Stimulated activated CD4-positive, alpha-beta T cell treated with anti-CD3 and anti-CD28 coated beads, Interleukin-15, amount 100 ng/mL, for 24 hours (primary cell): ENCODE measurements around the gene TEX50.
"Not testable (repeated sequence)": the region's sequence is repeated elsewhere in the genome, so short reads cannot be mapped to it uniquely, and the experiment has no call there.

Source experiments
- DNase-seq: peaks from one replicate; pipeline ENCODE4 v3.0.0-alpha.2; 2020

TEX50 gene, protein sequence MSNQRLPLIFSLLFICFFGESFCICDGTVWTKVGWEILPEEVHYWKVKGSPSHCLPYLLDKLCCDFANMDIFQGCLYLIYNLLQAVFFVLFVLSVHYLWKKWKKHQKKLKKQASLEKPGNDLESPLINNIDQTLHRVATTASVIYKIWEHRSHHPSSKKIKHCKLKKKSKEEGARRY

DNA sequence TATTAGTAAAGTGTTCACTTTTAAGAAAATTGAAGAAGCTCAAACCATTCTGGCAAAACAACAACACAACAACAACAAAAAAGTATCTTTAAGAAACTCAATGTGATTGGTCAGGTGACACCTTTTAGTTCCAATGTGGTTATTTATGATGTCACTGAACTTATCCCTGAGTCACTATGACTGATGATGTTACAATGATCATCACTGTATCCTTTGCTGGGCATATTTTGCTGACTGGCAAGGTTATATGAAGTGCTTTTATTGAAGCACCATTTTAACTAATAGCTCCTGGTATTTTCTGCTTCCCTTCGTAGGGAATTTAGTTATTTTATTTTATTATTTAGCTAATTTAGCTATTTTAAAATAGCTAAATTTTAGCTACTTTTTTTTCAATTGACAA lies at the start of gene TEX50:
TSS of gene TEX50 (plus strand) at position 223 of the 400 bp plus-strand sequence. CDS start 184 bp downstream, outside the sequence.
- no peak for DNase-seq

DNA sequence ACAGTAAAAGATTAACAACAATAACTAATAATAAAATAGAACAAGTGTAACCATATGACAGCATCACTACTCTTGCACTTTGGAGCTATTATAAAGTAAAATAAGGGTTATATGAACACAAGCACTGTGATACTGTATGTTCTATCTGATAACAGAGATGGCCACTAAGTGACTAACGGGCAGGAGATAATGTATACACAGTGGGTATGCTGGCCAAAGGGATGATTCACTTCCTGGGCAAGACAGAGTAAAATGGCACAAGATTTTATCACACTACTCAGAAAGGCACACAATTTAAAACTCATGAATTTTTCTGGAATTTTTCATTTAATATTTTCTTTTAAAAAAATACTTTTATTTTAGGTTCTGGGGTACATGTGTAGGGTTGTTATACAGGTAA lies 44.6 kb upstream of the TEX50 start:
- no peak for DNase-seq

DNA sequence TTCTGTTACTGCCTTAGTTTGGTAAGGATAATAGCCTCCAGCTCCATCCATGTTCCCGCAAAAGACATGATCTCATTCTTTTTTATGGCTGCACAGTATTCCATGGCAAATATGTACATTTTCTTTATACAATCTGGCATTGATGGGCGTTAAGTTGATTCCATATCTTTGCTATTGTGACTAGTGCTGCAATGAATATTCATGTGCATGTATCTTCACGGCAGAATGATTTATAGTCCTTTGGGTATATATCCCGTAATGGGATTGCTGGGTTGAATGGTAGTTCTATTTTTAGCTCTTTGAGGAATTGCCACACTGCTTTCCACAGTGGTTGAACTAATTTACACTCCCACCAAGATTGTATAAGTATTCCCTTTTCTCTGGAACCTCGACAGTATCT lies 44.0 kb upstream of the TEX50 start:
- not testable (repeated sequence) for DNase-seq

DNA sequence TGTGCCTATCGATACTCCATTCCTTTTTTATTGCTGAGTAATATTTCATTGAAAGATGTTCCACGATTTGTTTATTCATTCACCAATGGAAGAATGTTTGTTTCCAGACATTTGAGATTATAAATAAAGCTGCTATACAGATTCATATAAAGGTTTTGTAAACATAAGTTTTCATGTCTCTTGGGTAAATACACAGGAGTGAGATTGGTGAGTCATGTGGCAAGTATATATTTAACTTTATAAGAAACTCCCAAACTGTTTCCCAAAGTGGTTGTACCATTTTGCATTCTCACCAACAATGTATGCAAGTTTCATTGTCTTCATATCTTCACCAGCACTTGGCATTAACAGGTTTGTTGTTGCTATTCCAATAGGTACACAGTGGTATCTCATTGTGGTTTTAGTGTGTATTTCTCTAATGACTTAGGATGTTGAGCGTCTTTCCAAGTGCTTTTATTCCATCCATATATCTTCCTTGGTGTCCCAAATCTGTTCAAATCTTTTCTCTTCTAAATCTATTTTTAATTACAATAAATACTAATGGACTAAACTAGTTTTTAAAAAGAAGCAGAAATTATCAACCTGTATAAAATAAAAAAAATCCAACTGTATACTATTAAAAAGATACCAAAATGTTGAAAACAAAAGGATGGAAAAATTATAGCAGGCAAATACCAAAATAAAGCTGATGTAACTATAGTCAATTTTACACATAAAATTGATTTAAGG lies 38.9 kb upstream of the TEX50 start:
- no peak for DNase-seq

DNA sequence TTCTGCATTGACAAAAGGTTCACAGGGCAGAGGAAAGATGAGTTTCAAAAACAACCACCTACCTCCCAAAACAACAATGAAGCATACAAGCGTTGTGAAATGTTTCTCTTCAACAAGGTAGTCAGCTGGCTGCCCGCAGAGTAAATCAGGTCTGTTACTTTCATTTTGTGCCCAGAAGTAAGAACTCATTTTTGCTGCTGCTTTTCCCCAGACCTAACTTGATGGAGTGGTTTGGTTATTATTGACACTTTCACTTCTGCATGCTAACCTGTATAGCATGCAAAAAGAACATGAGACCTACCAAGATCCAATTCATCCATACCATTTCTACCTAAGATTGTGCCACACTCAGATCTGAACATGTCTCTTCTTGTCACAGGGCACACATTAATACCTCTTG lies 33.5 kb upstream of the TEX50 start:
- DNase-seq = no peak

DNA sequence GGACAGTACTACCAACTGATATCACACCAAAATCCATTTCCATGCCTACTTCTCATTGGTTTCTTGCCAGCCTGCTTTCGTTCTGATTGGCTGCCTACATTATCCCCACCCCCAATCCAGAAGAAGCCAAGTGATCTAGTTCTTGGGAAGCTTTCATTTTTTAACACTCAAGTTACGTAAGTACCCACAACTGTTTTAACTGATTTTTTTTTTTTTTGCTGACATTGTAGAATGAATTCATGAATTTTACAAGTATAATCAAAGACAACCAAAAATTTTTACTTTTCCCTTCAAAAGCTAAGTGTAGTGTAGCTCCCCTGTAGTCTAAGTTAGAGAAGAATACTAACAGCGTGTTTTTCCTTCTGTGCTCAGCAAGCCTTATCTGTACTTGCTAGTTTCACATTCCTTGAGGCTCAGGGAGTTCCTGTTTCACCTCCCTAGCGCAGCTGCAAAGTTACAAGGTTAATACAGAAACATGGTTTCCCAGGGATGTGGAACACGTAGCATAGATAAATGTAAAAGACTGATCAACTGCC lies 32.0 kb upstream of the TEX50 start, which contains the start of gene SLC9C2:
TSS of gene SLC9C2 (minus strand) at position 17 of the 536 bp plus-strand sequence. CDS start 1,296 bp downstream, outside the sequence.
- no peak for DNase-seq

DNA sequence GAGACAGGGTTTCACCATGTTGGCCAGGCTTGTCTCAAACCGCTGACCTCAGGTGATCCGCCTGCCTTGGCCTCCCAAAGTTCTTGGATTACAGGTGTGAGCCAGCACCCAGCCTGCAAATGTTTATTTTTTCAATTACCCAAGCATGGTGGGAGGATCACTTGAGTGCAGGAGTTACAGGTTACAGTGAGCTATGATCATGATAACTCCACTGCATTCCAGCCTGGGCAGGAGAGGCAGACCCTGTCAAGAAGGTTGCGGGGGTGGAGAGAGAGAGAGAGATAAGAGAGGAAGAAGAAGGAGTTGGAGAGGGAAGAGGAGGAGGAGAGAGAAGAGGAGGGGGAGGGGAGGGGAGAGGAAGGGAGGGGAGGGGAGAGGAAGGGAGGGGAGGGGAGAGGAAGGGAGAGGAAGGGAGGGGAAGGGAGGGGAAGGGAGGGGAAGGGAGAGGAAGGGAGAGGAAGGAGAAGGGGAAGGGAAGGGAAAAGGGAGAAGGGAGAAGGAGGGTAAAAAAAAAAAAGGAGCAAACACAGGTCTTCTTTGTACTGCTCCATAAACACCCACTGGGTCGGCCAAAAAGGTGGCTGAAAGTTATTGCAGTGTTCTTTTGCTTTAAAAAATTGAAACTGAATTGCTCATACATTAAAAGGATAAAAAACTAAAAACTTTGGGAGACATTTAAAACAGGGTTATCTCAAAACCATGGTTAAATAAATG lies 26.5 kb upstream of the TEX50 start:
- no peak for DNase-seq

DNA sequence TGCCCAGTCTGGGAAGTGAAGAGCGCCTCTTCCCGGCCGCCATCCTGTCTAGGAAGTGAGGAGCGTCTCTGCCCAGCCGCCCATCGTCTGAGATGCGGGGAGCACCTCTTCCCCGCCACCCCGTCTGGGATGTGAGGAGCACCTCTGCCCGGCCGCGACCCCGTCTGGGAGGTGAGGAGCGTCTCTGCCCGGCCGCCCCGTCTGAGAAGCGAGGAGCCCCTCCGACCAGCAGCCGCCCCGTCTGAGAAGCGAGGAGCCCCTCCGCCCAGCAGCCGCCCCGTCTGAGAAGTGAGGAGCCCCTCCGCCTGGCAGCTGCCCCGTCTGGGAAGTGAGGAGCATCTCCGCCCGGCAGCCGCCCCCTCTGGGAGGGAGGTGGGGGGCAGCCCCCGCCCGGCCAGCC lies 22.1 kb upstream of the TEX50 start:
- DNase-seq = not testable (repeated sequence)

DNA sequence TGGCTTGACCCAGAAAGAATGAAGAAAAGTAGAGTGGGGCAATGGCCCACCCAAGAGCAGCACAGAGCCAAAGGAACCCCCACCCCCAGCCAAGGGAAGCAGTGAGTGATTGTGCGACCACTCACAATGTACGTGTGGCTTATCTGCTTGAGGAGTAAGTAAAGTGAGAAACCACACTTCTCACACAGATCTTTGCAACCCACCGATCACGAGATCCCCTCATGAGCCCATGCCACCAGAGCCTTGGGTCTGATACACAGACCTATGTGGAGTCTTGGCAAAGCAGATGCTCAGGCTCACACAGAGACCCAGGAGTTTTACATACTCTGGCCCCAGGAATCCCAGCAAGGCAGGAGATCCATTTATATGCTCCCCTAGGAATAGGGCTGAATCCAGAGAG lies 18.3 kb upstream of the TEX50 start:
- DNase-seq = no peak

DNA sequence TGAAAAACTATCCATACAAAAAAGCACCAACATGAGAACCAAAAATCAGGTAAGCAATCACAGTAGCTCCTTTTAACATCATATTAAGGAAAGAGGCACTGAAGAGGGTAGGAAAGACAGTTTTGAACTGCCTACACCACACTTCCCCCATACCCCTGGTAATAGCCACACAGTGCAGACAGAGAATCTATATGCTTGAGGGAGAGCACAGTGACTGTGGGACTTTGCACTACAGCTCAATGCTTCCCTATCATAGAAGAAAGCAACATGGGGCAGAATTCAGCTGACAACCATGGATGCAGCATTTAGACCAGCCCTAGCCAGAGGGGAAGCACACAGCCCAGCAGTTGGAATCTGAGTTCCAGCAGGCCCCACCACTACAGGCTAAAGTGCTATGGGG lies 7.9 kb upstream of the TEX50 start:
- DNase-seq = no peak

DNA sequence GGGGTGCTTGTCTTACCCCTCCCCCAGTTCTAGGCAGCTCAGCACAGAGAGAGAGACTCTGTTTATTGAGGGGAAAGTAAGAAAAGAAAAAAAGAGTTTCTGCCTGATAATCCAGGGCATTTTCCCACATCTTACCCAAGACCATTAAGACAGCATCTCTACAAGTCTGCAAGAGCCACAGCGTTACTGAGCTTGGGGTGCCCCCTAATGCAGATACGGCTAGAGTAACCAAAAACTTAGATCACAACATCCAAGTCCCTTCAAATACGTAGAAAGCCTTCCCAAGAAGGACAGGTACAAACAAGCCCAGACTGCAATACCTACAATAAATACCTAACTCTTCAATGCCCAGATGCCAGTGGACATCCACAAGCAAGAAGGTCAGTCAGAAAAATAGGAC lies 6.2 kb upstream of the TEX50 start:
- DNase-seq = no peak

DNA sequence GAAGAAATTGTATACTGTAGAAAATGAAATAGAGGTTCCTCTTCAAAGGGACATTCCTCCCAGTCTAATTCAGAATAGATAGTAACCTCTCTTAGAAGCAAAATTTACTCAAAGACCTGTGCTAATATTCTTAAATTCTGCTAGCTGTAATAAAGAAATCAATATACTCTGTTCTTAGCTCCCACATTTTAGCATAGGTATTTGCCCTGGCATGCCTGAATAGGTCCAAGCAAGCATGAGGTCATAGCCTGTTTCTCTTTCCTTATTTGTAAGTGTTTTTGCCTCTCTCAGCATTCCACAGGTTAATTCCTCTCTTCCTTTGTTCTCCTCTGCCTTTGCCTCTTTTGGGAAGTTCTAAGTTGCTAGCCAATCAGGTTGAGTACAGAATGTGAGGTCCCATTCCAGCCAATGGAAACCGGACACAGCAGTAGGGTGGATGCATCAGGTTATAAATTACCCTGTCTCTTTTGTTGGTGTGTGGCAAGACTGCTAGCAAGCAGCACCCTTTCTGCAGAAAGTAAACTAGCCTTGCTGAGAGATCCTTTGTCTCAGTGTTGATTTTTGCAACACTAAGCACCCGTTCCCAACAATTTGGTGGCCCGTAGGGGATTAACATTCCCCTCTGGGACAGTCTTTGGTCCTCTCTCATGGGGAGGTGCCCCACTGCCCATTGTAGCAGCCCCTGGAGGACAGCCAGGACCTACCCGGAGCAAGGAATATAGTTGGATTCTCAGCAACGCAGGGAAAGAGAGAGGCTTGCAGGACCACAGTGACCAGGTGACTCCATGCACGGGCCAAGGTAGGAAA lies 2.3 kb downstream of the TEX50 start:
- not testable (repeated sequence) for DNase-seq

DNA sequence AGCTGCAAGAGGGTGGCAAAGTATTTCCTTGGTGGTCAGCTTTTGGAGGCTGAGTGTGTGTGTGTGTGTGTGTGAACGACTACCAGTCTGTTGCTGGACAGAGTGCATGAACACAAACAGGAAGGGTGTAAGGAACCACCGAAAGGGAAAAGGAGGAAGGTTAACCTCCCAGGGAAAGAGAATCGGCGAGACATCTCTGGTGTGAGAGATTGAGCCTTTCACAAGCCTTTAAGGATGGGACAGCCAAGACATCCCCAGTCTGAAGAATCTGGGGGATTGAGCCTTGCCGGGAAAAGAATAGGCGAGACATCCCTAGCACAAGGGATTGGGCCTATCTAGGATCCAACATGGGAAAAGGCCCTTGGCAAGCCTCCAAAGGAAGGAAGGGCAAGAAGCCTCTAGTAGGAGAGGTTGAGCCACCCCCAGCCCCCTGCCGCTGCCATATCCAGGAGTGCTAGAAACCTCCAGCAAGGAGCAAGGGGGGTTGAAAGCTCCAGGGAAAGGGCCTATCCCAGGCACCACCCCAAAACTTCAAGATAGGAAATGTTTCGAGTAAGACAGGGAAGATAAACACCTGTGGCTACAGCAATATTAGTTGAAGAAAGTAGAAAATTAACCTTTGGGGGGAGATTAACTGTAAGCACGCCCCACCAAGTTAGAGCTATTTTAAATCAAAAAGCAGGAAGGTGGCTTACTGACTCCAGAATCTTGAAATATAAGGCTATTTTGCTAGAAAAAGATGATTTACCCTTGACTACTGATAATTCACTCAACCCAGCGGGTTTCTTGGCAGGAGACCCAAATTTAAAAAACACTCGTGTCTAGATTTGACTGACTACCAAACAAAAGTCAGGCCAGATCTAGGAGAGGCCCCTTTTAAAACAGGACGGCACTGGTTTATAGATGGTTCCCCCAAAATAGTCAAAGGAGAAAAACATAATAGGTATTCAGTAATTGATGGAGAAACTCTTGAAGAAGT lies 3.2 kb downstream of the TEX50 start:
- DNase-seq = no peak

DNA sequence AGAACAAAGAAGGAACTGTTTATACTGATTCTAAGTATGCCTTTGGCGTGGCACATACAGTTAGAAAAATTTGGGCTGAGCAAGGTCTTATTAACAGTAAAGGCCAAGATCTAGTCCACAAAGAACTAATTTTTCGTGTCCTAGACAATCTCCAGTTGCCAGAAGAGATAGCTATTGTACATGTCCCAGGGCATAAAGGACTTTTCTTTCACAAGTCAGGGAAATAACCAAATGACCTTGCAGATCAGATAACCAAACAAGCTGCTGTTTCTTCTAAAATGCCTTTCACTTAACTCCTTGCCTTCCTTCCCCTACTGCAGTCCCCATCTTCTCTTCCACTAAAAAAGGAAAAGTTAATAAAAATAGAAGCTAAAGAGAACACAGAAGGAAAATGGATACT lies 4.0 kb downstream of the TEX50 start:
- no peak for DNase-seq

DNA sequence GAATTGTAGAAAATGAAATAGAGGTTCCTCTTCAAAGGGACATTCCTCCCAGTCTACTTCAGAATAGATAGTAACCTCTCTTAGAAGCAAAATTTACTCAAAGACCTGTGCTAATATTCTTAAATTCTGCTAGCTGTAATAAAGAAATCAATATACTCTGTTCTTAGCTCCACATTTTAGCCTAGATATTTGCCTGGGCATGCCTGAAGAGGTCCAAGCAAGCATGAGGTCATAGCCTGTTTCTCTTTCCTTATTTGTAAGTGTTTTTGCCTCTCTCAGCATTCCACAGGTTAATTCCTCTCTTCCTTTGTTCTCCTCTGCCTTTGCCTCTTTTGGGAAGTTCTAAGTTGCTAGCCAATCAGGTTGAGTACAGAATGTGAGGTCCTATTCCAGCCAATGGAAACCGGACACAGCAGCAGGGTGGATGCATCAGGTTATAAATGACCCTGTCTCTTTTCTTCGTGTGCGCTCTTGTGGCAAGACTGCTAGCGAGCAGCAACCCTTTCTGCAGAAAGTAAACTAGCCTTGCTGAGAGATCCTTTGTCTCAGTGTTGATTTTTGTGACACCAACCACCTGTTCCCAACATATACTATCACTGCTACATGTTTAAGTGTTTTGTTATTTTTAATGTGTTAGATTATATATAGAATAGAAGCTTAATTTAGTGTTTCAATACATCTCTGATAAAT lies 7.5 kb downstream of the TEX50 start:
- not testable (repeated sequence) for DNase-seq

DNA sequence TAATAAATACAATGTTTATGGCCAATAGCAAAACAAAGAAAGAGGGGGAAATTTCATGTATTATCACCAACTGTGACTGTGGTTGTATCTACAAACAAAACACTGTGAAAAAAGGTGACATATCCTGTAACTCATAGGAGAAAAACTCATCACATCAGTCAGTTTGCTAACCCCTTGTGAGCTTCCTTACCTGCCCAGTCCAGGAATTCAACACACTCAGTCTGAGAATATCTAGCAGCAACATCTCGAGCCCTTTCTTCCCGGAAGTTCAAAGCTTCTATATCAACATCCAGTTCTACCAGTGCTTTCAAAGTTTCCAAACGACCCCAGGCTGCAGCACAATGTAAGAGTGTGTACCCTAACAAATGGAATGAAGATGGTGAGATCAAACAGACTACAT lies 11.5 kb downstream of the TEX50 start:
- DNase-seq = no peak

DNA sequence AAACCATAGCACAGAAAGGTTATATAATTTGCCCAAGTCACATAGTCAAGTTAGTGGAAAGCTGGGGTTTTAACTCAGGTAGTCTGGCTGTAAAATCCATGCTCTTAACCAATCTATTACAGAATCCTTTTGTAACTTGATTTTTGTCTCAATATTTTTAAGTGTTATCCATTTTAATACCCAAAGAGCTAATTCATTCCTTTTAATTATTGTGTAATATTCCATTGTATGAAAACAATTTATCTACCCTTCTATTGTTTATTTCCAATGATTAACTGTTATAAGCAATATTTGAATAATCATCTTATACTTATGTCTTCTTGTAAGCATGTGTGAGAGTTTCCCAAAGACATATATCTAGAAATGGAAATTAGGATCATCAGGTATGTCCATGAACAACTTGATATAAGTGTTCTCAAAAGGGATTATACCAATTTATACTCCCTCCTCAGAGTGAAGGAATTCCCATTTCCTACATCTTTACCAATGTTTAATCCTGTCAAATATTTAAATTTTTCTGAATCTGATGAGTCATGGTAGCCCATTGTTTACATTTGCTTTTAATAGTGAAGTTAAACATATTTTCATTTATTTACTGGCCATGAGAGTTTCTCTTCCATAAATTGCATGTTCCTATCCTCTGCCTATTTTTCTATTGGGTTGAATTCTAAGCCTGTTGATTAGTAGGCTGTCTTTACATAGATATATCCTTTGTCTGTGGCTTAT lies 13.9 kb downstream of the TEX50 start:
- no peak for DNase-seq

DNA sequence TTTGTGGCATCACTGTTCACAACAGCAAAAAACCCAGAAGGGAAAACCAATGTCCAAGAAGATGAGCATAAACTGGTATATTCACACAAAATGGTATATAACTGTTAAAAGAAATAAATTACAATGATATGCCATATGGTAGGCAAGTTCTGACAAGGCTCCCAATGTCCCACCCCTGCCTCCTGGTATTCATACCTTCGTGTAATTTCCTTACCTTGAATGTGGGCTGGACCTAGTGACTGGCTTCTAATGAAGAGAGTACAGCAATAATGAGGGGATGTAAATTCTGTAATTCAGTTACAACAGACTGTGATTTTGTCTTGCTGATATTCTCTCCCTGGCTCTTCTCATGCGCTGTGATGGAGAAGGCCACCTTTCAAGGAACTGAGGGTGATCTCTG lies 25.2 kb downstream of the TEX50 start:
- no peak for DNase-seq

DNA sequence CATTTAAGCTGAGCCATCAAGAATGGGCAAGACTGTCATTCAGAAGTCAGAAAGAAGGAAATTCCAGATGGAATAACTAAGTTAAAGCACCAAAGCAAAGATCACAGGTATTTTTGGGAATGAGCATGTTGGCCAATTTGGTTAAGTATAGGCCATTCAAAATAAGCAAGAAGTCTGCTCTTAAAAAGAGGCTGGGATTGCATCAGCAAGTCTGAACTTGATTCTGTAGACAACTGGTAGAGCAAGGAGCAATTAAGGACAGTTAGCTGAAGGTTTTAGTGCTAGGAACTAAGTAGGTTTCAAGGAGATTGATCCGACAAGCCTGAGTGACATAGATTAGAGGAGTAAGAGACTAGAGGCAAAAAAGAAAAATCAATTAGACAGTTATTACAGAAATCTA lies 26.1 kb downstream of the TEX50 start:
- no peak for DNase-seq

DNA sequence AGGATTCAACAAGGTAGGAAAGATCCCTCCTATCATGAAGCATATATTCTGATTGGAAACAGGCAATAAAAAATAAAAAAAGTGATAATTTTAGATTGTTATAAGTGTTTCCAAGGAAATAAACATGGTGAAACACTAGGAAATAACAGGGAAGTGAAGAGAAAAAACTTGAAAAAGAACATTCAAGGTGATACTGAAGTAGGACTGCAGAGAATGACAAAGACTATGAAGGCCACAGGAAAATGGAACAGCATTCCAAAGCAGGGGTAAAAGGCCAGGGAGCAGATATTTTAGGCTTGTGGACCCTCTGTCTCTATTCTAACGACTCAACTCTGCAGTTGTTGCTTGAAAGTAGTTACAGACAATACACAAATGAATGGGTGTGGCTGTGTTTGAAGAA lies 26.6 kb downstream of the TEX50 start:
- no peak for DNase-seq
